ENCODE results near the gene DND1. TPM values are rescaled to one million over a fixed set of nuclear protein-coding genes. Genes with fewer than 3 reads are reported as not detected.
"Not testable (repeated sequence)": the region's sequence is repeated elsewhere in the genome, so short reads cannot be mapped to it uniquely, and the experiment has no call there.

The DND1 gene
- total RNA-seq, 1 donor from 2014 or later, result 1.7 TPM

DNA sequence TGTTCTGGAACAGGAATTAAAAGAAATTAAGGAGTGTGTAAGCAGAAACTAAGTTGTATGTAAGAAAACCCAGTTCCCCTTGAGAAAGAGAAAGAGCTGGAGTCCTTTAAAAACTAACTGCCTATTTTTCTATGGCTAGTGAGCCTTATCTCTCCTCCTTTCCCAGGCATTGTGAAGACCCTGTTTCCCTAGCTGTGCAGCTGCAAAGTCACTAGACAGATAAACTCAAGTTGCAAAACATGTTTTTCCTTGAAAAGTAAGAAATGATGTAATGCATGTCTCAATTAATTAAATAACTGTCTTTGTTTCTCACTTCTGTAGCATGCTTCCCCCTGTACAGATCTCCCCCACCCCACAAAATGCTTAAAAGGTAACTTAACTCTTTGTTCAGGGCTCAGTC is 50.3 kb downstream of the DND1 start:
- FAIRE-seq; DNase-seq (ENCODE audit: low read depth); H4K20me1 ChIP-seq (ENCODE audit: insufficient read depth, low read length); H3K4me3 Mint-ChIP-seq (ENCODE audit: unreplicated experiment); H3K27ac ChIP-seq (ENCODE audit: low read depth, low read length); H3K9ac ChIP-seq (ENCODE audit: low read length); H3K9me3 ChIP-seq (ENCODE audit: insufficient read depth, low read depth, low read length); H3K27me3 ChIP-seq (ENCODE audit: insufficient read depth, low read length); H3K4me2 ChIP-seq (ENCODE audit: low read length); H3K4me1 ChIP-seq (ENCODE audit: insufficient read depth, low read length); H3K36me3 Mint-ChIP-seq (ENCODE audit: low read depth, unreplicated experiment); H3K4me3 ChIP-seq (ENCODE audit: insufficient read depth, low read depth, low read length); H3K27ac Mint-ChIP-seq (ENCODE audit: unreplicated experiment); H3K4me1 Mint-ChIP-seq (ENCODE audit: low read depth, unreplicated experiment); H3K36me3 ChIP-seq (ENCODE audit: insufficient read depth, low read length); H3K79me2 ChIP-seq (ENCODE audit: insufficient read depth, low read length); H2AFZ ChIP-seq (ENCODE audit: low read depth, low read length): not testable (repeated sequence)
- Mint-ChIP-seq H3K9me3 (ENCODE audit: unreplicated experiment) (peaks cover 20% of the 10 kb centered on the region), H3K27me3 (ENCODE audit: low read depth, unreplicated experiment) (peaks cover 29% of the 10 kb centered on the region)

GRCh38 chr5:140622301-140622700 is 51.1 kb downstream of the DND1 start:
- peaks cover 20% of the 10 kb centered on the region for H3K9me3 Mint-ChIP-seq (ENCODE audit: unreplicated experiment)
- no peaks in the 10 kb centered on the region for H3K4me1 ChIP-seq (ENCODE audit: insufficient read depth, low read length)
- peaks cover 29% of the 10 kb centered on the region for H3K27me3 Mint-ChIP-seq (ENCODE audit: low read depth, unreplicated experiment)
- H3K36me3 ChIP-seq (ENCODE audit: insufficient read depth, low read length), result no peaks in the 10 kb centered on the region
- no peak overlapping the region for H3K4me3 Mint-ChIP-seq (ENCODE audit: unreplicated experiment)
- no peaks in the 10 kb centered on the region for H3K36me3 Mint-ChIP-seq (ENCODE audit: low read depth, unreplicated experiment)
- no peak for TF ChIP-seq CTCF (IDR thresholded peaks at IDR 0.05; ENCODE audit: insufficient read depth, low read depth, low read length)
- TF ChIP-seq EZH2 (IDR thresholded peaks at IDR 0.05; ENCODE audit: insufficient read depth, low read length), result no peak
- peaks cover 4% of the 10 kb centered on the region for H3K27me3 ChIP-seq (ENCODE audit: insufficient read depth, low read length)
- no peaks in the 10 kb centered on the region for H4K20me1 ChIP-seq (ENCODE audit: insufficient read depth, low read length)
- H3K4me2 ChIP-seq (ENCODE audit: low read length), result no peak overlapping the region
- no peak overlapping the region for H3K4me3 ChIP-seq (ENCODE audit: insufficient read depth, low read depth, low read length)
- H3K79me2 ChIP-seq (ENCODE audit: insufficient read depth, low read length), result no peaks in the 10 kb centered on the region
- H3K4me1 Mint-ChIP-seq (ENCODE audit: low read depth, unreplicated experiment), result no peaks in the 10 kb centered on the region
- FAIRE-seq, result no peak
- H3K9ac ChIP-seq (ENCODE audit: low read length), result no peak overlapping the region
- DNase-seq (ENCODE audit: low read depth), result no peak
- H3K9me3 ChIP-seq (ENCODE audit: insufficient read depth, low read depth, low read length), result no peaks in the 10 kb centered on the region
- H2AFZ ChIP-seq (ENCODE audit: low read depth, low read length), result no peak overlapping the region
- H3K27ac ChIP-seq (ENCODE audit: low read depth, low read length), result no peak overlapping the region
- H3K27ac Mint-ChIP-seq (ENCODE audit: unreplicated experiment), result no peak overlapping the region

Small RNA genes within 50 kb of the gene (microRNA-seq; reads per million reads assigned to microRNA genes)
- gene MIR3655, result not detected

Other genes starting within 250 kb of the DND1 start
- 2.4 and 3.6 TPM in 2 replicates for gene EIF4EBP3, start 125.9 kb downstream of the DND1 start, total RNA-seq
- gene SRA1, start 116.1 kb downstream of the DND1 start, total RNA-seq, result 71.3 and 72.4 TPM in 2 replicates
- 20.4 and 21.1 TPM in 2 replicates for gene APBB3, start 109.0 kb downstream of the DND1 start, total RNA-seq
- gene SLC35A4, start 108.7 kb downstream of the DND1 start, total RNA-seq, result 59.9 and 61.8 TPM in 2 replicates
- gene CD14, start 40.4 kb downstream of the DND1 start, total RNA-seq, result 0.16 and 0.34 TPM in 2 replicates
- 7.0 and 8.0 TPM in 2 replicates for gene TMCO6, start 34.1 kb downstream of the DND1 start, total RNA-seq
- 55.9 and 62.3 TPM in 2 replicates for gene NDUFA2, start 25.9 kb downstream of the DND1 start, total RNA-seq
- 67.3 and 71.6 TPM in 2 replicates for gene IK, start 25.7 kb downstream of the DND1 start, total RNA-seq
- gene WDR55, start 8.7 kb downstream of the DND1 start, total RNA-seq, result 28.8 and 31.2 TPM in 2 replicates
- gene HARS1, start 17.8 kb upstream of the DND1 start, total RNA-seq, result 84.6 and 95.2 TPM in 2 replicates
- 26.5 and 29.9 TPM in 2 replicates for gene HARS2, start 17.9 kb upstream of the DND1 start, total RNA-seq
- gene ZMAT2, start 26.9 kb upstream of the DND1 start, total RNA-seq, result 53.5 and 57.4 TPM in 2 replicates
- gene PCDHA1, start 112.6 kb upstream of the DND1 start, total RNA-seq, result not detected in 2 replicates
- 2.3 and 2.5 TPM in 2 replicates for gene PCDHA2, start 121.3 kb upstream of the DND1 start, total RNA-seq
- gene PCDHA3, start 127.5 kb upstream of the DND1 start, total RNA-seq, result 0.84 and 1.1 TPM in 2 replicates
- 9.5 and 9.6 TPM in 2 replicates for gene PCDHA4, start 133.5 kb upstream of the DND1 start, total RNA-seq
- gene PCDHA5, start 148.0 kb upstream of the DND1 start, total RNA-seq, result 1.0 and 1.7 TPM in 2 replicates
- 2.7 TPM in 2 replicates for gene PCDHA6, start 154.4 kb upstream of the DND1 start, total RNA-seq
- gene PCDHA7, start 160.7 kb upstream of the DND1 start, total RNA-seq, result 2.6 TPM in 2 replicates
- gene PCDHA8, start 167.6 kb upstream of the DND1 start, total RNA-seq, result 0.99 and 1.0 TPM in 2 replicates
- 0.95 and 1.1 TPM in 2 replicates for gene PCDHA9, start 174.8 kb upstream of the DND1 start, total RNA-seq
- 15.5 and 16.0 TPM in 2 replicates for gene PCDHA10, start 182.3 kb upstream of the DND1 start, total RNA-seq
- gene PCDHA11, start 195.4 kb upstream of the DND1 start, total RNA-seq, result 4.9 and 5.8 TPM in 2 replicates
- gene PCDHA12, start 201.7 kb upstream of the DND1 start, total RNA-seq, result 13.8 and 16.0 TPM in 2 replicates
- 1.2 and 1.7 TPM in 2 replicates for gene PCDHA13, start 208.5 kb upstream of the DND1 start, total RNA-seq